ENCODE data around the gene PDSS2. TPM values are rescaled to one million over a fixed set of nuclear protein-coding genes. Genes with fewer than 3 reads are reported as not detected.

PDSS2 gene
- total RNA-seq, 1 donor, result 12.3 TPM

GRCh38 chr6:107340881-107341280 is 118.5 kb downstream of the PDSS2 start:
- Histone ChIP-seq H2AFZ (ENCODE audit: low read length) (no peak overlapping the region), H3K9me3 (ENCODE audit: low read depth, low read length) (no peaks in the 10 kb centered on the region)
- no peak for TF ChIP-seq CTCF (IDR thresholded peaks at IDR 0.05; ENCODE audit: extremely low read depth, low read depth, low read length)

DNA sequence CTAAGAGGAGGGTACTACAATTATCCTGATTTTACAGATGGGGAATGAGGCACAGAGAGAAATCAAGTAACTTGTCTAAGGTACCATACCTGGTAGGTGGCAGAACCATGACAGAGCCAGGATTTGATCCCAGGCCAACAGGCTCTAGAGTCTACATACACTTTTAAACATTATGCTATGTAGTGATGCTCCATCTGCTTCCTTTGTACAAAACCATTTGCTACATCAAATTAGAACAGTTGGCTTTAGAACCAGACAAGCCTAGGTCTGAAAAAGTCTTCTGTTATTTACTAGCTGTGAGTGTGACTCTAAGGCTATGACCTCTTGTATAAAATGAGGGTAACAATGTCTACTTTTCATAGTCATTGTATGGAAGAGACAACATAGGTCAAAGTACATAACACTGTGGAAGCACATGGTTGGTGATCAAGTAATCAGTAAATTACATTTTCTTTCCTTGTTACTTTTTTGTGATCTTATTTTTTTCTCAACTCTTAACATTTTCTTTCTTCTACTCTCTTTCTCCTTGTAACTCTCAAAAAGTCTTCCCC is 122.1 kb downstream of the PDSS2 start:
- Histone ChIP-seq H3K27me3 (ENCODE audit: insufficient read depth, low read length) (no peaks in the 10 kb centered on the region), H3K27ac (ENCODE audit: low read depth, low read length) (no peak overlapping the region), H3K4me3 (ENCODE audit: insufficient read depth, low read length) (no peak overlapping the region), H3K36me3 (ENCODE audit: insufficient read depth, low read length) (no peaks in the 10 kb centered on the region), H3K79me2 (ENCODE audit: insufficient read depth, low read length) (no peaks in the 10 kb centered on the region), H3K4me2 (ENCODE audit: insufficient read depth, low read length) (no peak overlapping the region), H4K20me1 (ENCODE audit: insufficient read depth, low read length) (no peaks in the 10 kb centered on the region), H3K4me1 (ENCODE audit: insufficient read depth, low read length) (peaks cover 5% of the 10 kb centered on the region), H2AFZ (ENCODE audit: low read length) (no peak overlapping the region), H3K9me3 (ENCODE audit: low read depth, low read length) (no peaks in the 10 kb centered on the region)
- DNase-seq (ENCODE audit: insufficient read length, low spot score, missing footprints), result no peak
- no peak for TF ChIP-seq CTCF (IDR thresholded peaks at IDR 0.05; ENCODE audit: extremely low read depth, low read depth, low read length)

More at GRCh38 chr6:107340881-107341280, 118.5 kb downstream of the PDSS2 start:
- no peaks in the 10 kb centered on the region for H3K36me3 ChIP-seq (ENCODE audit: insufficient read depth, low read length)
- H3K4me1 ChIP-seq (ENCODE audit: insufficient read depth, low read length), result peaks cover 5% of the 10 kb centered on the region
- no peak overlapping the region for H3K27ac ChIP-seq (ENCODE audit: low read depth, low read length)
- H3K4me2 ChIP-seq (ENCODE audit: insufficient read depth, low read length), result no peak overlapping the region
- peak; percentile 62 for DNase-seq (ENCODE audit: insufficient read length, low spot score, missing footprints)
- no peaks in the 10 kb centered on the region for H3K79me2 ChIP-seq (ENCODE audit: insufficient read depth, low read length)
- no peaks in the 10 kb centered on the region for H3K27me3 ChIP-seq (ENCODE audit: insufficient read depth, low read length)
- no peaks in the 10 kb centered on the region for H4K20me1 ChIP-seq (ENCODE audit: insufficient read depth, low read length)
- H3K4me3 ChIP-seq (ENCODE audit: insufficient read depth, low read length), result no peak overlapping the region

DNA sequence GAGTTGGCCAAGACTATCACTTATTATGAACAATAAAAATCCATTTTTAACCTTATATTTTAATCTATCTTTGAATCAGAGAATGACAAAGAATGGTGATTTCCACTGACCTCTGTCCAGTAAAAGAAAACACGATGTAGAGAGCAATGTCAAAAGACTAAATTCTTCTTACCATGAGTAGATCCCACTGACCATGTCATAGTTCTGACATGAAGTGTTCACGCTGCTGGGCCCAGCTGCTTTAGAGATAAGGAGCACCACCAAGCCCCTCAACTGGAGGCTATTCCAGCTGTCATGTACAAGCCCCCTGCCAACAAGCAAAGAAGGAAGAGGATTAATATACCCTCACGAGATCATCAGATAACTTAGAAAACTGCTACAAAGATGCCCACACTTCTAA is 125.3 kb downstream of the PDSS2 start:
- no peaks in the 10 kb centered on the region for H3K79me2 ChIP-seq (ENCODE audit: insufficient read depth, low read length)
- no peaks in the 10 kb centered on the region for H3K27me3 ChIP-seq (ENCODE audit: insufficient read depth, low read length)
- H2AFZ ChIP-seq (ENCODE audit: low read length), result no peak overlapping the region
- no peak for TF ChIP-seq CTCF (IDR thresholded peaks at IDR 0.05; ENCODE audit: extremely low read depth, low read depth, low read length)
- peaks cover 5% of the 10 kb centered on the region for H3K4me1 ChIP-seq (ENCODE audit: insufficient read depth, low read length)
- H3K9me3 ChIP-seq (ENCODE audit: low read depth, low read length), result no peaks in the 10 kb centered on the region
- H3K27ac ChIP-seq (ENCODE audit: low read depth, low read length), result no peak overlapping the region
- DNase-seq (ENCODE audit: insufficient read length, low spot score, missing footprints), result no peak
- no peak overlapping the region for H3K4me2 ChIP-seq (ENCODE audit: insufficient read depth, low read length)
- no peaks in the 10 kb centered on the region for H3K36me3 ChIP-seq (ENCODE audit: insufficient read depth, low read length)
- H4K20me1 ChIP-seq (ENCODE audit: insufficient read depth, low read length), result no peaks in the 10 kb centered on the region
- no peak overlapping the region for H3K4me3 ChIP-seq (ENCODE audit: insufficient read depth, low read length)

GRCh38 chr6:107333491-107333890 is 125.9 kb downstream of the PDSS2 start:
- no peak for TF ChIP-seq CTCF (IDR thresholded peaks at IDR 0.05; ENCODE audit: extremely low read depth, low read depth, low read length)
- Histone ChIP-seq H3K4me3 (ENCODE audit: insufficient read depth, low read length) (no peak overlapping the region), H4K20me1 (ENCODE audit: insufficient read depth, low read length) (no peaks in the 10 kb centered on the region), H3K4me2 (ENCODE audit: insufficient read depth, low read length) (no peak overlapping the region), H3K27ac (ENCODE audit: low read depth, low read length) (no peak overlapping the region), H3K79me2 (ENCODE audit: insufficient read depth, low read length) (no peaks in the 10 kb centered on the region), H3K9me3 (ENCODE audit: low read depth, low read length) (no peaks in the 10 kb centered on the region), H3K4me1 (ENCODE audit: insufficient read depth, low read length) (peaks cover 5% of the 10 kb centered on the region), H3K36me3 (ENCODE audit: insufficient read depth, low read length) (no peaks in the 10 kb centered on the region), H2AFZ (ENCODE audit: low read length) (no peak overlapping the region), H3K27me3 (ENCODE audit: insufficient read depth, low read length) (no peaks in the 10 kb centered on the region)
- no peak for DNase-seq (ENCODE audit: insufficient read length, low spot score, missing footprints)
